Transverse colon (tissue), 4 donors: ENCODE results near the gene VARS1. TPM values are rescaled to one million over a fixed set of nuclear protein-coding genes. Genes with fewer than 3 reads are reported as not detected.
"Not testable (repeated sequence)": the region's sequence is repeated elsewhere in the genome, so short reads cannot be mapped to it uniquely, and the experiment has no call there.

Experiments
- DNase-seq: peaks from one replicate; pipeline ENCODE4 v3.0.0-alpha.2; 2019
- H3K27ac ChIP-seq, 4 donors: fragments of 200-600 bp; sonication (generic); 2 replicates each; pipeline ENCODE4 v1.5.1; 2016 to 2018; ENCODE audit warnings: inconsistent platforms in 4 of 4
- H3K27me3 ChIP-seq: fragments of 200-600 bp; sonication (generic); 2 replicates; pipeline ENCODE4 v1.5.1; 2017; ENCODE audit warnings: inconsistent platforms
- H3K36me3 ChIP-seq, 4 donors: fragments of 200-600 bp; sonication (generic); 2 replicates each; pipeline ENCODE4 v1.5.1; 2017 to 2019; ENCODE audit warnings: inconsistent platforms in 4 of 4
- H3K4me1 ChIP-seq, 4 donors: fragments of 200-600 bp; sonication (generic); 2 replicates each; pipeline ENCODE4 v1.5.1; 2017 to 2020; ENCODE audit warnings: inconsistent platforms in 4 of 4
- H3K4me3 ChIP-seq, 4 donors: fragments of 200-600 bp; sonication (generic); 1 replicate in 1 of 4; 2 replicates in 3 of 4; pipeline versions ENCODE4 v1.5.1 to v1.6.1; 2017 to 2019; ENCODE audit warnings: inconsistent platforms in 4 of 4
- H3K9me3 ChIP-seq, 2 donors: fragments of 200-600 bp; sonication (generic); 2 replicates each; pipeline ENCODE4 v1.5.1; 2017 to 2019; ENCODE audit warnings: inconsistent platforms in 2 of 2
- EP300 ChIP-seq: sonication (generic); formaldehyde crosslinking; IDR thresholded peaks from one replicate; pipeline ENCODE4 v1.6.1; 2017; ENCODE audit warnings: antibody characterized with exemption, low read depth
- POLR2A ChIP-seq: fragments of 450-650 bp; IDR thresholded peaks from one replicate; pipeline ENCODE4 v1.6.1; 2016; ENCODE audit warnings: antibody characterized with exemption, mild to moderate bottlenecking, moderate library complexity
- POLR2AphosphoS5 ChIP-seq, 3 donors: sonication (generic); formaldehyde crosslinking; IDR thresholded peaks; one replicate each; pipeline ENCODE4 v1.6.1; 2016; ENCODE audit warnings: antibody characterized with exemption in 3 of 3
- WGBS, 2 donors: methylation state at CpG; one replicate each; pipeline ENCODE4 v1.1.5; 2018; ENCODE audit warnings: low coverage in 1 of 2; 5-methylcytosine and 5-hydroxymethylcytosine counted together
- in situ Hi-C, 4 donors: fragments of 200-750 bp; cut with MboI; loops; one replicate each; pipeline versions ENCODE4 v1.15.0 to v1.15.1; 2017; ENCODE audit warnings: low sequenced_read_pairs in 3 of 4, low pct_ligation_motif_present in 1 of 4, low pct_unique_long_range_greater_than_20kb in 1 of 4
- intact Hi-C: fragments of 100-400 bp; cut with DNase I; formaldehyde crosslinking; loops from one replicate; pipeline ENCODE4 v1.15.1; 2023; ENCODE audit warnings: low total_unique reads
- total RNA-seq, 4 donors: library from RNA; depleted of rRNA; stranded (reverse); fragments of >200 nt; gene quantifications; one replicate each; pipeline ENCODE4 v1.1.0, GENCODE V29; 2016
- TF ChIP-seq, protein P1 (sequence below), 5 experiments: fragments of 200-600 bp in 3 of 5; fragments of 450-650 bp in 2 of 5; sonication (generic) in 3 of 5; IDR thresholded peaks; 1 replicate in 2 of 5; 2 replicates in 3 of 5; pipeline ENCODE4 v1.5.1; 2016 to 2017; ENCODE audit warnings: antibody characterized with exemption in 5 of 5, inconsistent platforms in 3 of 5, mild to moderate bottlenecking in 2 of 5, moderate library complexity in 1 of 5

VARS1 gene
- total RNA-seq, 4 donors from 2014 or later: 18.0 to 54.7 (median 31.1) TPM

DNA sequence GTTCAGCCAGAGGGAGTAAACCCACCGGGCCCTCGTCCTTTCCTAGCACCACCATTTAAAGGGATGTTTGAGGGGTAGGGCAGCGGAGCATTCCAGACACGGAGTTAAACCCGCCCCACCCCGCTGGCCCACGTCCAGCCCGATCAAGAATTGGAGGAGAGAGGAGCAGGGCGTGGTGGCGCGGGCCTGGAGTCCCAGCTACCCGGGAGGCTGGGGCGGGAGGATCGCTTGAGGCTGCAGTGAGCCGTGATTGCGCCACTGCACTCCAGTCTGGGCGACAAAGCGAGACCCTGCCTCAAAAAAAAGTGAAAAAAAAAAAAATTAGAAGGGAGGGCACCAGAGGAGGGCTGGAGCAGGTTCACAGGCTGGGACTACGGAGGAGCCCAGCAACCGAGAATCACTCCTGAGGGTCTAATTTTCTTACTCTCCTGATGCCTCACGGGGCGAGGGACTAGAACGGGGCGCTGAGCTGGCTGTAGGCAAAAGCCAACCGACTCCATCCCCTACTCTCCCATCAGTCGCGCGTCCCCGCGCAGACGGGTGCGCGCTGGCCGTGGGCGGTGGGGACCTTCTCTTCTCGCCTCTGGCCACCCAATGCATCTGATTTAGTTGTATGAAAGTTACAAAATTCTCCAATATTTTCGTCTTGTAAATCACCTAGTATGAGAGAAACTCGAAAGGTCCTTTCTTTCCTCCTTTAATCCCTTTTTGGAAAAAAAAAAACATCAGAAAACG is 25.9 kb upstream of the VARS1 start:
- Histone ChIP-seq H3K36me3 (no peaks in the 10 kb centered on the region), H3K27me3 (no peaks in the 10 kb centered on the region), H3K4me3 (peak overlapping the region; percentile 20 to 64 (median 48)), H3K4me1 (peaks cover 23 to 88% (median 72%) of the 10 kb centered on the region in 4 donors), H3K27ac (peak overlapping the region; percentile 95 to 98 (median 96)), H3K9me3 (no peaks in the 10 kb centered on the region)
- TF ChIP-seq, protein P1, sequence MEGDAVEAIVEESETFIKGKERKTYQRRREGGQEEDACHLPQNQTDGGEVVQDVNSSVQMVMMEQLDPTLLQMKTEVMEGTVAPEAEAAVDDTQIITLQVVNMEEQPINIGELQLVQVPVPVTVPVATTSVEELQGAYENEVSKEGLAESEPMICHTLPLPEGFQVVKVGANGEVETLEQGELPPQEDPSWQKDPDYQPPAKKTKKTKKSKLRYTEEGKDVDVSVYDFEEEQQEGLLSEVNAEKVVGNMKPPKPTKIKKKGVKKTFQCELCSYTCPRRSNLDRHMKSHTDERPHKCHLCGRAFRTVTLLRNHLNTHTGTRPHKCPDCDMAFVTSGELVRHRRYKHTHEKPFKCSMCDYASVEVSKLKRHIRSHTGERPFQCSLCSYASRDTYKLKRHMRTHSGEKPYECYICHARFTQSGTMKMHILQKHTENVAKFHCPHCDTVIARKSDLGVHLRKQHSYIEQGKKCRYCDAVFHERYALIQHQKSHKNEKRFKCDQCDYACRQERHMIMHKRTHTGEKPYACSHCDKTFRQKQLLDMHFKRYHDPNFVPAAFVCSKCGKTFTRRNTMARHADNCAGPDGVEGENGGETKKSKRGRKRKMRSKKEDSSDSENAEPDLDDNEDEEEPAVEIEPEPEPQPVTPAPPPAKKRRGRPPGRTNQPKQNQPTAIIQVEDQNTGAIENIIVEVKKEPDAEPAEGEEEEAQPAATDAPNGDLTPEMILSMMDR (IDR thresholded peaks at IDR 0.05): no peak
- no peak for TF ChIP-seq EP300
- peak; percentile 32 for TF ChIP-seq POLR2A
- peak in 2 of 3 donors; percentile 15 to 69 for TF ChIP-seq POLR2AphosphoS5 (IDR thresholded peaks at IDR 0.05)
- intact Hi-C loops: no loop called here
- WGBS, 2 donors: 1 to 5% methylated on average over 14 to 39 of the region's 39 CpGs
- peak; percentile 95 for DNase-seq
- in situ Hi-C loops: loop anchor here in 1 of 4 donors (10.0 kb wide), 1 partner anchor 87 kb away; the partner anchor contains the start of gene CLIC1

DNA sequence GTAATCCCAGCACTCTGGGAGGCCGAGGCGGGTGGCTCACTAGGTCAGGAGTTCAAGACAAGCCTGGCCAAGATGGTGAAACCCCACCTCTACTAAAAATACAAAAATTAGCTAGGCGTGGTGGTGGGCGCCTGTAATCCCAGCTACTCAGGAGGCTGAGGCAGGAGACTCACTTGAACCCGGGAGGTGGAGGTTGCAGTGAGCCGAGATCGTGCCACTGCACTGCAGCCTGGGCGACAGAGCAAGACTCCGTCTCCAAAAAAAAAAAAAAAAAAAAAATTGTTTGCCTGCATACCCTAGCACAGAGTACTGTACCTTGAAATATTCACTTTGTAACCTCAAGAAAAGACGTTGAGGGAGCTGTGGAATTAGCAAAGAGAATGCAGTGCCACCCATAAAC is 24.8 kb upstream of the VARS1 start:
- intact Hi-C loops, H3K36me3 ChIP-seq, H3K4me3 ChIP-seq, H3K9me3 ChIP-seq, H3K27me3 ChIP-seq: not testable (repeated sequence)
- DNase-seq: peak; percentile 47
- 87 to 88% methylated on average over 4 to 10 of the region's 10 CpGs for WGBS, 2 donors
- in situ Hi-C loops: loop anchor here in 1 of 4 donors (10.0 kb wide), 1 partner anchor 86 kb away; the partner anchor contains the start of gene CLIC1
- Histone ChIP-seq H3K27ac (peak overlapping the region; percentile 95 to 98 (median 96)), H3K4me1 (peaks cover 15 to 77% (median 62%) of the 10 kb centered on the region in 4 donors)

DNA sequence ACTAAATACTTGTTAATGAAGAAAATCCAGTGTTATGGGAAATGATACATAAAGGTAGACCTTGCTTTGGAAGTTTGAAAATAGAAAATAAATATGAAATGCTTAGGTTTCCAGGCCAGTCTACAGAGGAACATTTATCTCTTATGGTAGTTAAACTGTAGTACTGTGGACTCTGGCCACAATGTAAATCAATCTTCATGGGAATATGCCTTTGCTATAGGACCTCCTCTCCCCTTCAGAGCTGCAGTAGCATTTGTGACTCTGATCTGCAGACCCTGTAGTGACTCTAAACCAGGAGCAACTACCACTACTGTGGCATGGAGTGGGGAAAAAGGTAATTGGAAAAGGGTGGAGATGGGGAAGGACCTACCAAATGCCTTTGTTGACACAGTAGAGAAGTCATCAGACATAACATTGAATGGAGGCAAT is 24.3 kb upstream of the VARS1 start:
- in situ Hi-C loops: loop anchor here in 1 of 4 donors (10.0 kb wide), 1 partner anchor 85 kb away; the partner anchor contains the start of gene CLIC1

DNA sequence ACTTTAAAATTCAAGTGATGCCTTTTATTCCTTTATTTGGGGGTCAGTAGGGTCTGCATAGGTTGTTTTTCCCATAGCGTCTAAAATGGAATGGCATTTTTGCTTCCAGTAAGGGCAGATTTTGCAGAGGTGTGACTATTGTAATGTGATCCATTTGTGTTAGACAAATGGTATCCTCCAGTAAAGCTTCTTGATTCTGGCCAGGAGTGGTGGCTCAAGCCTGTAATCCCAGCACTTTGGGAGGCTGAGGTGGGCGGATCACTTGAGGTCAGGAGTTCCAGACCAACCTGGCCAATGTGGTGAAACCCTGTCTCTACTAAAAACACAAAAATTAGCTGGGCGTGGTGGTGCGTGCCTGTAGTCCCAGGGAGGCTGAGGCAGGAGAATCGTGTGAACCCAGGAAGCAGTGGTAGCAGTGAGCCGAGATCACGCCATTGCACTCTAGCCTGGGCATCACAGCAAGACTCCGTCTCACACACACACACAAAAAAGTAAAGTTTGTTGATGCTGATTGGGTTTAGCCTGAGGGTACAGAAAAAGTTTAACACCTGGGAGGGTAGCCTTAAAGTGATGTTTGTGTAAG is 22.5 kb upstream of the VARS1 start:
- DNase-seq, in situ Hi-C loops, H3K36me3 ChIP-seq, intact Hi-C loops, H3K27me3 ChIP-seq, H3K9me3 ChIP-seq: not testable (repeated sequence)
- WGBS, 2 donors: 67 to 88% methylated on average over 1 to 8 of the region's 8 CpGs
- TF ChIP-seq POLR2AphosphoS5 (IDR thresholded peaks at IDR 0.05): peak in 1 of 3 donors; percentile 66
- peak overlapping the region; percentile 5 to 46 (median 30) for H3K4me3 ChIP-seq
- peaks cover 18 to 65% (median 64%) of the 10 kb centered on the region in 4 donors for H3K4me1 ChIP-seq
- peak overlapping the region; percentile 95 to 98 (median 96) for H3K27ac ChIP-seq

More for the DNA sequence above, 24.3 kb upstream of the VARS1 start:
- Histone ChIP-seq H3K36me3 (no peaks in the 10 kb centered on the region), H3K27me3 (no peaks in the 10 kb centered on the region), H3K27ac (peak overlapping the region; percentile 95 to 98 (median 96)), H3K4me3 (no peak overlapping the region), H3K9me3 (no peaks in the 10 kb centered on the region), H3K4me1 (peaks cover 15 to 72% (median 61%) of the 10 kb centered on the region in 4 donors)
- TF ChIP-seq, protein P1 (IDR thresholded peaks at IDR 0.05): no peak
- TF ChIP-seq POLR2AphosphoS5 (IDR thresholded peaks at IDR 0.05): peak in 2 of 3 donors; percentile 33 to 63
- intact Hi-C loops: no loop called here
- peak; percentile 30 for DNase-seq

DNA sequence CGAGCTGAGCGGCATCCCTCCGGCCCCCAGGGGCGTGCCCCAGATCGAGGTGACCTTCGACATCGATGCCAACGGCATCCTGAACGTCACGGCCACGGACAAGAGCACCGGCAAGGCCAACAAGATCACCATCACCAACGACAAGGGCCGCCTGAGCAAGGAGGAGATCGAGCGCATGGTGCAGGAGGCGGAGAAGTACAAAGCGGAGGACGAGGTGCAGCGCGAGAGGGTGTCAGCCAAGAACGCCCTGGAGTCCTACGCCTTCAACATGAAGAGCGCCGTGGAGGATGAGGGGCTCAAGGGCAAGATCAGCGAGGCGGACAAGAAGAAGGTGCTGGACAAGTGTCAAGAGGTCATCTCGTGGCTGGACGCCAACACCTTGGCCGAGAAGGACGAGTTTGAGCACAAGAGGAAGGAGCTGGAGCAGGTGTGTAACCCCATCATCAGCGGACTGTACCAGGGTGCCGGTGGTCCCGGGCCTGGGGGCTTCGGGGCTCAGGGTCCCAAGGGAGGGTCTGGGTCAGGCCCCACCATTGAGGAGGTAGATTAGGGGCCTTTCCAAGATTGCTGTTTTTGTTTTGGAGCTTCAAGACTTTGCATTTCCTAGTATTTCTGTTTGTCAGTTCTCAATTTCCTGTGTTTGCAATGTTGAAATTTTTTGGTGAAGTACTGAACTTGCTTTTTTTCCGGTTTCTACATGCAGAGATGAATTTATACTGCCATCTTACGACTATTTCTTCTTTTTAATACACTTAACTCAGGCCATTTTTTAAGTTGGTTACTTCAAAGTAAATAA is 21.8 kb upstream of the VARS1 start:
- H3K36me3 ChIP-seq, intact Hi-C loops, H3K27me3 ChIP-seq, H3K9me3 ChIP-seq, DNase-seq, in situ Hi-C loops: not testable (repeated sequence)
- 48 to 66% methylated on average over 2 to 19 of the region's 37 CpGs for WGBS, 2 donors
- peak overlapping the region in 3 of 4 donors; percentile 21 to 46 (median 40) for H3K4me3 ChIP-seq
- H3K27ac ChIP-seq: peak overlapping the region; percentile 95 to 98 (median 96)
- H3K4me1 ChIP-seq: peaks cover 15 to 62% (median 58%) of the 10 kb centered on the region in 4 donors
